Lower lobe of right lung (tissue), 2 donors: Measurements from ENCODE around the gene CALML5. TPM values are rescaled to one million over a fixed set of nuclear protein-coding genes. Genes with fewer than 3 reads are reported as not detected.

Source experiments
- ATAC-seq, 2 donors: fragments of 200-7000 bp; cut with Tn5 transposase; one replicate each; pipeline ENCODE4 v1.9.1; 2020 to 2022; ENCODE audit warnings: mild to moderate bottlenecking in 2 of 2, moderate library complexity in 2 of 2
- DNase-seq: peaks from one replicate; pipeline ENCODE4 v3.0.0-alpha.2; 2020
- H3K27ac ChIP-seq: fragments of 200-600 bp; one replicate; pipeline ENCODE4 v1.8.0; 2022
- H3K27me3 ChIP-seq: fragments of 200-600 bp; one replicate; pipeline ENCODE4 v1.8.0; 2022; ENCODE audit warnings: low read depth
- H3K36me3 ChIP-seq: fragments of 200-600 bp; one replicate; pipeline ENCODE4 v1.8.0; 2022; ENCODE audit warnings: mild to moderate bottlenecking
- H3K4me1 ChIP-seq: fragments of 200-600 bp; one replicate; pipeline ENCODE4 v1.8.0; 2022
- H3K4me3 ChIP-seq: fragments of 200-600 bp; one replicate; pipeline ENCODE4 v1.8.0; 2022; ENCODE audit warnings: mild to moderate bottlenecking
- H3K9me3 ChIP-seq: fragments of 200-600 bp; one replicate; pipeline ENCODE4 v1.8.0; 2022
- CTCF ChIP-seq: fragments of 200-600 bp; IDR thresholded peaks from one replicate; pipeline ENCODE4 v1.8.0; 2022; ENCODE audit warnings: antibody characterized with exemption, mild to moderate bottlenecking
- intact Hi-C: fragments of 100-400 bp; cut with DNase I; formaldehyde crosslinking; loops from one replicate; pipeline ENCODE4 v1.11.0; 2022
- total RNA-seq: library from RNA; stranded (reverse); fragmentation: NEBNext Ultra II Directional; extraction: Animal tissue kit (Norgen Biotek cat#: 25700); gene quantifications from one replicate; pipeline ENCODE4 v1.2.1, GENCODE V29; 2021
- donor health status: DM: no; HTN: yes; CAD: no; lungs with severe emphysema.

Gene CALML5
- total RNA-seq, 1 donor from 2014 or later: not detected

DNA sequence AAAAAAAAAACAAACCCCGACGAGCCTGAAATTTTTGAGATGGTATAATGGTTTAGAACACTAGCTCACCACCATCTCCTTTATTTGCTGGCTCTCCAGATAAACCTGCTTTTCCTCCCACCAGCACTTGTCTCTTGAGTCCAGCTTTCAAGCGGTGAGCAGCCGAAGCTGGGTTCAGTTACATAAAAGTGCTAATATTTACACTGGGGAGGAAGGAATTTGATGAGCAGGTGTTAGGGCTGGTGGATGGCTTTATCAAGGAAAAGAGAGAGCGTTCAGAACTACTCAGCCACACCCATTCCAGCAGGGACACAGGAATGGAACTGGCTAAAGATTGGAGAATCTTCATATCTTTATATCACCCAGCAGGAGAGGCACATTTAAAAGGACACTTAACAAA lies 18.8 kb upstream of the CALML5 start:
- Histone ChIP-seq H3K36me3 (no peaks in the 10 kb centered on the region), H3K4me3 (no peak overlapping the region), H3K27ac (no peak overlapping the region), H3K9me3 (no peaks in the 10 kb centered on the region), H3K4me1 (no peaks in the 10 kb centered on the region), H3K27me3 (no peaks in the 10 kb centered on the region)
- no peak for DNase-seq
- intact Hi-C loops: no loop called here
- TF ChIP-seq CTCF: no peak
- peak; percentile 66 to 83 for ATAC-seq

- Histone ChIP-seq H3K27me3 (no peaks in the 10 kb centered on the region), H3K36me3 (no peaks in the 10 kb centered on the region), H3K9me3 (no peaks in the 10 kb centered on the region), H3K4me3 (no peak overlapping the region), H3K4me1 (no peaks in the 10 kb centered on the region), H3K27ac (no peak overlapping the region)
- no peak for ATAC-seq
- no peak for DNase-seq
- intact Hi-C loops: no loop called here
- TF ChIP-seq CTCF: no peak
Measured at GRCh38 chr10:5517546-5517945, 18.2 kb upstream of the CALML5 start.

- H3K4me1 ChIP-seq: no peaks in the 10 kb centered on the region
- TF ChIP-seq CTCF: no peak
- H3K27me3 ChIP-seq: no peaks in the 10 kb centered on the region
- intact Hi-C loops: no loop called here
- no peaks in the 10 kb centered on the region for H3K36me3 ChIP-seq
- no peak for ATAC-seq
- H3K9me3 ChIP-seq: no peaks in the 10 kb centered on the region
- no peak for DNase-seq
- no peak overlapping the region for H3K4me3 ChIP-seq
- H3K27ac ChIP-seq: no peak overlapping the region
Measured at GRCh38 chr10:5515948-5516761, 16.8 kb upstream of the CALML5 start.

- Histone ChIP-seq H3K9me3 (no peaks in the 10 kb centered on the region), H3K4me3 (no peak overlapping the region), H3K4me1 (no peaks in the 10 kb centered on the region), H3K27me3 (no peaks in the 10 kb centered on the region), H3K27ac (no peak overlapping the region), H3K36me3 (no peaks in the 10 kb centered on the region)
- DNase-seq (no peak), ATAC-seq (no peak)
- TF ChIP-seq CTCF: no peak
- intact Hi-C loops: no loop called here
Measured at GRCh38 chr10:5514226-5514850, 15.0 kb upstream of the CALML5 start.

- Histone ChIP-seq H3K36me3 (no peaks in the 10 kb centered on the region), H3K4me1 (no peaks in the 10 kb centered on the region), H3K27ac (no peak overlapping the region), H3K9me3 (no peaks in the 10 kb centered on the region), H3K4me3 (no peak overlapping the region), H3K27me3 (no peaks in the 10 kb centered on the region)
- TF ChIP-seq CTCF: no peak
- intact Hi-C loops: no loop called here
- DNase-seq (no peak), ATAC-seq (no peak)
Measured at GRCh38 chr10:5512881-5513612, 13.7 kb upstream of the CALML5 start.
